ENCODE measurements around the gene DAB2IP.

The DAB2IP gene

DNA sequence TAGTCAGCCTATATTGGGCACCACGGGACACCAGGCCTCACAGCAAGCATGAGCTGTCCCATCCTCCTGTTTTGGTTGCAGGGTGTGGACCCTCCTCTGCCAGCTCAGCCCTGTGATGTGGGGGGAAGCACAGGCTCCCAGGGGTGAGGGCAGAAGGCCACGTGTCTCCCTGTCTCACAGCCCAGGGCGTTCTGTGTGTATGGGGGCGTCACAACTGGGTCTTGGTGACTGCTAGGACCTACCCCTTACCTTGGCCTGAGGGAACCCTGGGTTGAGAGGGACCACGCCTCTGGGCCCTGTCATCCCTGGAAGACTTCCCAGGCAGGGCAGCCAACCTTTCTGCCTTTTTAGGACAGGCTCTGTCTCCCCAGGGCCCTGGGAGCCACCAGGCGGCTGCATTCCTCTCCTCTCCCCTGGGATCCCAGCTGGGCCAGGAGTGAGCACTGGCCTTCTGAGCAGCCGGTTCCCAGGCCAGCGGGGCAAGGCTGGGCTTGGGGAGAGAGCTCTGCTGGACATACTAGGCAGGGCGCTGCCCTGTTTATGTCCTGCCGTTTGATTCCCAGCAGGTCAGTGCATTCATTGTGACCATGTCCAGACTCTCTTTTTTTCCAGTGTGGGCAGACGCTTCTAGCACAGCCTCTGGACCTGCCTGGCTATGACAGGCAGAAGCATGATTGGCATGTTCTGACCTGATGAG lies 97.4 kb downstream of the DAB2IP start:
- no peak for DNase-seq

- DNase-seq = no peak
Measured at GRCh38 chr9:121749614-121750013, 98.2 kb downstream of the DAB2IP start.

DNA sequence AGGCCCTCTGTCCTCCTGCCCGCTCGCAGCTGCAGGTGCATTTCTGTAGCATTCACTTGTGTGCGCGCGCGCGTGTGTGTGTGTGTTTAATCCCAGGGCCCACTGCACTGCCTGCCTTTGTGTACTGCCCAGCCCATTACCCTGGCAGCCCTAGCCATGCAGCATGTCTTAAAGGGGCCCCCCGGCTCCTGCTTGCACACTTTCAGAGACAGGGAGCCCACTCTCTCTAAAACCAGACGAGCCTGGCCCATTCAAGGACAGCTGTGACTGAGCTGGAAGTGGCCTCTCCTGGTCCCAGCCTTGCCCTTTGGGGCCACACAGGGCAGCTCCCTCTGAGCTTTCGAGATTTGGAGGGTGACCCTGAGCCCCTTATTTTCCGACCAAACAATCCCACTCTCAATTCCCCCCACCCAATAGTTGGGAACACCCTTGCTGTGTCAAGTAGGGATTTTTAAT lies 98.9 kb downstream of the DAB2IP start:
- DNase-seq = no peak

DNA sequence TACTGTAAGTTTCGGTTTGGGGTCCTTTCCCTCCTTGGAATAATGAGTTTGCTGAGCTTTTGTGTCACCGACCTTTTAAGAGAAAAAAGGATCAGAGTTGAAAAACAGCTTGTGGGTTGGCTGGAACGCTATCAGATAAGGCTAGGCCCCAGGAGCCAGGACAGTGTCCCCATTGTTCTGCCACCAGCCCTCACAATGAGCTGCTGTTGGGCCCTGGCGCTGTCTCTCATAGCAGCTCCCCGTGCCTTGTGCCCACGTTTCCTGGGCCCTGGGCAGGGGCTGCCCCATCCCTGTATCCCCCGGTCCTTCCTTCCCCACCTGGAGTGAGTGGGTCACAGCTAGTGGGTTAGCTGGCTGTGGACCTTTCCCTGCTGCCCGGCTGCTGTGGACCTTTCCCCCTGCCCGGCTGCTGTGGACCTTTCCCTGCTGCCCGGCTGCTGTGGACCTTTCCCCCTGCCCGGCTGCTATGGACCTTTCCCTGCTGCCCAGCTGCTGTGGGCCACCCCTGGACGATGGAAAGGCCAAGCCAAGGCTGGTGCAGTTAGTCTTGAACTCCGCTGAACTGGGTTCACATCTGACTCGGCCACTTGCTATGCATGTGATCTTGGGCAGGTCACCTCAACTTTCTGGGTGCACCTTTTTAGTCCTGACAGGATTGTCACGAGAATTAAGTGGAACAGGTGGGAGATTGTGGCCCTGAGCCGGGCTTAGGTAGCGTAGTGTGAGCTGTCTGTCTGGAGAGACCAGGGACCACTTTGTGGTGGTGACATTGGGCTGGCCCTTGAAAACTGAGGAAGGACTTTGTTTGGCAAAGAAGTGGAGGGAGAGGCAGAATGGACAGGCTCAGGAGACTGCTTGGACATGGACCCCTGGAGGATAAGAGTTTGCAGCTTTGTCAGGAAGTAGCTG lies 99.5 kb downstream of the DAB2IP start:
- no peak for DNase-seq

DNA sequence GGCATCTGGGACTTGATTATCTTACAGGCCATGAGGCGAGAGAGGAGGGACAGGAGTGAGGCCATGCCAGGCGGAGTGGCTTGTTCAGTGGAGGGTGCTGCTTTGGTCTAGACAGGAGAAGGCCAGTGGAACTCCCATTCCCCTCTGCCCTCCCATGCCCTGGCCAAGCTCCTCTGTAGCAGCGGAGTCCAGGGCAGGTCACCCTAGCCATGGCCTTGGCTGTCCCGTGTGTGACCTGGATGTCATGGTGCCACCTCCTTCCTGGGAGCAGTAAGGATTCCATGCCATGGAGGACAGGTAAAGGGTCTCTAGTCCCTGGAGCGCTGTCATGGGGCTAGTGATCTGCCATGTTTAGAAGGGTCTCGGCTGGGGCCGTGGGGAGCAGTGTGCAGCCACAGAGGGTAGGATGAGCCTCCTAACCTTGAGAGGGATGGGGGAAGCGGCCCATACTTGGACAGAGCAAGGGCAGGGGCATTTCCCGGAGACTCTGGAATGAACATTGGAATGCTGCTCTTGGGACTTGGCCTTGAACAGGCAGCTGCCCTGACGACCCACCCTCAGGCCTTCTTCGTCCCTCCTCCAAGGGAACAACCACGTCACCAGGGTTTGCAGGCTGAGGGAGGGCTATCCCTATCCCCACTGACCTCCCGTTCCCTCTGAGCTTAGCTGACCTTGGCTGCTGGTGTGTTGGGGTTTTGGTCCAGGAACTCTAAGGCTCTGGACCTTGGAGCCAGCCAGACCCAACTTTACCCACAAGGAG lies 100.4 kb downstream of the DAB2IP start:
- no peak for DNase-seq

GRCh38 chr9:121752929-121753328 lies 101.5 kb downstream of the DAB2IP start:
- no peak for DNase-seq

GRCh38 chr9:121753802-121754654 lies 102.6 kb downstream of the DAB2IP start:
- no peak for DNase-seq

GRCh38 chr9:121754655-121755436 lies 103.4 kb downstream of the DAB2IP start:
- no peak for DNase-seq

DNA sequence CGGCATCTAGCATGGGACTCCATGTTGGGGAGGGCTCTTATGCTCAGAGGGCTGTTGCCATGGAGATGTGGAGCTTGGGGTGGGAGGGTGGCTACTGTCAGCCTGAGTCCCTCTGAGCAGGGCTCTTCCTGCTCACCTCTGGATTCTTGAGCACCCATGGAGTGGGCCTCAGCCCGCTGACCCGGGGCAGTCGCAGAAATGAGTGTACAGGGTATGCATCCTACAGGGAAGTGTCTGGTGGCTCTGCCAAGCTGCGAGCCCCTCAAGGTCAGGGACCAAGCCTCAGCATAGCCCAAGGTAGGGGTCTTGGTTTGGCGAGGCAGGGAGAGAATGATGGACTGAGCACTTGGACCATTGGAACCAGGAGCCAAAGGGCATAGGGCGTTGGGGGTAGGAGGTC lies 104.1 kb downstream of the DAB2IP start:
- no peak for DNase-seq

DNA sequence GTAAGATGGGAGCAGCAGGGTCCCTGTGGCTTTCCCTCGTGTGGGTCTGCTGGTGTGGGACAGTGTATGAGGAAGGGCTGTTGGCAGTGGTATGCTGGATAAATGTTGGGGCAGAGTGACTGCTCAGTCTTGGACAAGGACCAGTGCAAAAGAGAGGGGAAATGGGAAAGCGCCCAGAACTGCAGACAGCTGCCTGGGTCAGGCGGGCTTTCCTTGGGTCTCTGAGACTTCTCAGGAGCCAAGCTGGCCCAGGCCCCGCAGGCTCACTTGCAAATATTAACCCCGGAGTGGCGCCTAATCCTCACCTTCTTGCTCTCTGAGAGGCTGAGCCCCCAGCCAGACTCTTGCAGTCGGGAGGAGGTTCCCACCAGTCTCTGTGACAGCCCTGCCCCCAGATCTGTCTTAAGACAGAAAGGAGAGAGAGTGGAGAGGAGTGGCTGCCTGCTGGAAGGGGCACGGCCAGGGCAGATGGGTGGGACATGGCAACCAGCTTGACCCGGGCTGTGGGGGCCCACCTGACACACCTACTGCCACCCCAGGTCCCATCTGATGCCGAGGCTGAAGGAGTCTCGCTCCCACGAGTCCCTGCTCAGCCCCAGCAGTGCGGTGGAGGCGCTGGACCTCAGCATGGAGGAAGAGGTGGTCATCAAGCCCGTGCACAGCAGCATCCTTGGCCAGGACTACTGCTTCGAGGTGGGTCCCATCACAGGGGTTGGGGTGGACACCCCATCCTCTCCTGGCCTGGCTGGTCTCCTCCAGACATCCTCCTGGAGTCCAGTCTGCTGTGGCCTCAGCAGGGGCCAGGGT lies 105.2 kb downstream of the DAB2IP start:
- DNase-seq = no peak

GRCh38 chr9:121757281-121757585 lies 105.8 kb downstream of the DAB2IP start:
- no peak for DNase-seq

DNA sequence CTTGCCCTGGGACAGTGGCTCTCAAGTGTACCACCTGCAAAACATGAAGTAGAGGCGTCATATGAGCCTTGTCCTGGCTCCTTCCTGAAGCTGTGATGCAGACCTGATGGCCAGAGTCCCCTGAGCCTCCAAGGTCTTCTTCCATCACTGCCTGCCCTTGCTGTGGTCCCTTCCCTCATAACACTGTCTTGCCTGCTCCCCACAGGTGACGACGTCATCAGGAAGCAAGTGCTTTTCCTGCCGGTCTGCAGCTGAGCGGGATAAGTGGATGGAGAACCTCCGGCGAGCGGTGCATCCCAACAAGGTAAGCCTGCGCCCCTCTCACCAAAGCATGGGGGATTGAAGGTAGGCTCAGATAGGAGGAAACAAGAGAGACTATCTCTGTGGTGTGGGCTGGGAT lies 107.3 kb downstream of the DAB2IP start:
- DNase-seq = no peak

DNA sequence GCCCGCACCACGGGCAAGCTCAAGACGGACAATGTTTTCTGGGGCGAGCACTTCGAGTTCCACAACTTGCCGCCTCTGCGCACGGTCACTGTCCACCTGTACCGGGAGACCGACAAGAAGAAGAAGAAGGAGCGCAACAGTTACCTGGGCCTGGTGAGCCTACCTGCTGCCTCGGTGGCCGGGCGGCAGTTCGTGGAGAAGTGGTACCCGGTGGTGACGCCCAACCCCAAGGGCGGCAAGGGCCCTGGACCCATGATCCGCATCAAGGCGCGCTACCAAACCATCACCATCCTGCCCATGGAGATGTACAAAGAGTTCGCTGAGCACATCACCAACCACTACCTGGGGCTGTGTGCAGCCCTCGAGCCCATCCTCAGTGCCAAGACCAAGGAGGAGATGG lies 108.6 kb downstream of the DAB2IP start:
- DNase-seq = no peak

DNA sequence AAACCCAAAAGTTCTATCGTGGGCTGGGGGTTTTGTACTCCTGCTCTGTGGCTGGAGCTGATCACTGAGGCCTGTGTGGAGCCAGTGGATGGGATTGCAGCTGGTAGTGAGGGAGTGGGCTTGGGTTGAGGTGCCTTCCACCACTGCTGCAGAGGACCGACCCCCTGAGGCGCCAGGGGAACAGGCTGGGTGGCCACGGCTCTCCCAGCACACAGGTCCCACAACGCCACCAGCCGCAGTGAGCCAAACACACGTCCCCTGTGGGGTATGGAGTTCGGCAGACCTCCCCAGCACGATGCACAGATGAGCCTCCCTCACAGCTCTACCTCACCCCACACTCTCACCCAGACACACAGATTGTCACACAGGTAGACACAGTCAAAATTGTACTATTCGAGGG lies 109.1 kb downstream of the DAB2IP start:
- no peak for DNase-seq

GRCh38 chr9:121763131-121763530 lies 111.7 kb downstream of the DAB2IP start:
- no peak for DNase-seq

GRCh38 chr9:121763561-121764370 lies 112.3 kb downstream of the DAB2IP start:
- DNase-seq = no peak

DNA sequence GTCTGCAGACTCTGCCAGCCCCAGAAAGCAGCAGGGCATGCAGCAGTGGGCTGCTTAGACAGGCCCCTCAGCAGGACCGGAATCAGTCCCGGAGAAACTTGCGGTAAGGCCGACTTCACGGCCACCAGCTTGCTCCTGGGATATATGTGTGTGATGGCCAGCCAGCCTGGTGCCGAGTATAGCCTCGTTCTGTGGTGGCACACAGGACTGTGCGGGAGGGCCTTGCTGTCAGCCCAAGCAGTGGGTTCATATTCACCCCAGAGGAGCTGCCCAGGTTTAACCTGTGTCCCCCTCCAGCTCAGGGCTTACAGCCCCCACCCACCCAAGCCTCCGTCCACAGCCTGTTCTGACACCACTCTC lies 112.9 kb downstream of the DAB2IP start:
- DNase-seq = no peak

GRCh38 chr9:121765021-121765950 lies 113.9 kb downstream of the DAB2IP start:
- DNase-seq = no peak

All from stimulated activated CD4-positive, alpha-beta T cell treated with anti-CD3 and anti-CD28 coated beads, Interleukin-15, amount 100 ng/mL, for 24 hours (primary cell).